Measurements from ENCODE around the gene ATP5MC3. TPM values are rescaled to one million over a fixed set of nuclear protein-coding genes. Genes with fewer than 3 reads are reported as not detected.

ATP5MC3 gene
- total RNA-seq, 4 donors from 2014 or later = 36.5 to 84.5 (median 61.1) TPM

GRCh38 chr2:175131252-175131651 is 50.3 kb downstream of the ATP5MC3 start:
- no peak for TF ChIP-seq CTCF (IDR thresholded peaks at IDR 0.05)
- TF ChIP-seq POLR2A (IDR thresholded peaks at IDR 0.05) = no peak
- Histone ChIP-seq H3K27ac (no peak overlapping the region), H3K4me3 (no peak overlapping the region), H3K4me1 (no peaks in the 10 kb centered on the region), H3K36me3 (no peaks in the 10 kb centered on the region), H3K9me3 (no peaks in the 10 kb centered on the region), H3K27me3 (no peaks in the 10 kb centered on the region)
- DNase-seq = no peak
- intact Hi-C loops (cut with DNase I; ENCODE audit: low total_unique reads) = no loop called here

GRCh38 chr2:175126661-175127060 is 54.8 kb downstream of the ATP5MC3 start:
- Histone ChIP-seq H3K27ac (no peak overlapping the region), H3K27me3 (no peaks in the 10 kb centered on the region), H3K36me3 (no peaks in the 10 kb centered on the region), H3K4me1 (no peaks in the 10 kb centered on the region), H3K4me3 (no peak overlapping the region), H3K9me3 (no peaks in the 10 kb centered on the region)
- intact Hi-C loops (cut with DNase I; ENCODE audit: low total_unique reads) = no loop called here
- no peak for DNase-seq
- TF ChIP-seq CTCF (IDR thresholded peaks at IDR 0.05) (no peak), POLR2A (IDR thresholded peaks at IDR 0.05) (no peak)

MicroRNAs within 50 kb of the gene (microRNA counts, 767-probe panel; counts per million panel counts)
- microRNA hsa-miR-933 = 0 counts per million in 2 donors

Small RNA genes lying within 50 kb of the gene (microRNA-seq; reads per million reads assigned to microRNA genes)
- gene MIR933 (ENCODE audit: borderline microRNAs expressed, borderline replicate concordance) = not detected

Small RNA genes lying within 50 kb of the gene (small RNA-seq; reads per million reads assigned to genes)
- gene MIR933 = not detected

Other genes with a start within 250 kb of the ATP5MC3 start
- 10 to 100 TPM; 11.8 to 56.7 (median 18.1) TPM for gene CHN1, start 176.3 kb downstream of the ATP5MC3 start, total RNA-seq
- gene ATF2, start 13.5 kb downstream of the ATP5MC3 start, total RNA-seq = 100 to 1,000 TPM in 1 of 4 donors, 10 to 100 TPM in 3; 52.3 to 102 (median 79.2) TPM

All from uterus (tissue), 4 donors.